M059J (cell line): ENCODE measurements around the gene FAF2. TPM values are rescaled to one million over a fixed set of nuclear protein-coding genes. Genes with fewer than 3 reads are reported as not detected.
"Not testable (repeated sequence)": the region's sequence is repeated elsewhere in the genome, so short reads cannot be mapped to it uniquely, and the experiment has no call there.

Experiments
- DNase-seq: peaks from one replicate; pipeline ENCODE4 v3.0.0-alpha.2; 2012; ENCODE audit warnings: low read depth
- total RNA-seq: library from RNA; depleted of rRNA; stranded (reverse); fragments of >200 nt; shearing (Covaris generic); gene quantifications from 2 replicates; pipeline ENCODE4 v1.2.3, GENCODE V29; 2014

FAF2 gene
- total RNA-seq, 1 experiment from 2014 or later, result 55.5 TPM

GRCh38 chr5:176418251-176418650 is 29.9 kb upstream of the FAF2 start:
- peak; percentile 47 for DNase-seq

GRCh38 chr5:176420086-176420485 is 28.1 kb upstream of the FAF2 start:
- no peak for DNase-seq

DNA sequence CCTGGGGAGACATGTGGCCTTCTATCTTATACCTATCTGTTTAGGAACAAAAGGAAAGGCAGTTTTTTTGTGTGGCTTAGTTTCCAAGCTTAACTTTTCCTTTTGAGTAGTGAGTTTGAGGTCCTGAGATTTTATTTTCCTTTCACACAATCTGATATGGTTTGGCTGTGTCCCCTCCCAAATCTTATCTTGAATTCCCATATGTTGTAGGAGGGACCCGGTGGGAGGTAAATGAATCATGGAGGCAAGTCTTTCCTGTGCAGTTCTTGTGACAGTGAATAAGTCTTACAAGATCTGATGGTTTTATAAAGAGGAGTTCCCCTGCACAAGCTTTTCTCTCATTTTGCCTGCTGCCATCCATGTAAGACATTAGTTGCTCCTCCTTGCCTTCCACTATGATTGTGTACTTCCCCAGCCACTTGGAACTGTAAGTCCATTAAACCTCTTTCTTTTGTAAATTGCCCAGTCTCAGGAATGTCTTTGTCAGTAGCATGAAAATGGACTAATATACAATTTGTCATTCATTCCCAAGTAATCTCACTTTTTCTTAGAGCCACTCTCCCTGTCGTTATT is 27.1 kb upstream of the FAF2 start:
- DNase-seq, result no peak

- no peak for DNase-seq
Measured at GRCh38 chr5:176424181-176424580, 24.0 kb upstream of the FAF2 start.

DNA sequence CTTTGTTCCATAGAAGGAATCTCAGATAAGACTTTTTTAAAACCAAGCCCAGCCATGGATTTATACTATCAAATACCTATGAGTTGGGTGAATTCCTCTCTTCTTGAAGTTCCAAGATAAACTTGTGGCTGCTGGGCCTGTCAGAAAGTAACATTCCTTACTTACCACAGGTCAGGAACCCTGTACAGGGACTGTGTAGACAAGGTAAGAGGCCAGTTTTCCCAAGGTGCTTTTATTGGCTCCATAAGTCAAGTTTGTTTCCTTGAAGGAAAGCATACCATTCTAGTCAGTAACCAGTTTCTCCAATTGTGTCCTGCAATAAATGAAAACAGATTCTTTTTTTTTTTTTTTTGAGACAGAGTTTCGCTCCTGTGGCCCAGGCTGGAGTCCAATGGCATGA is 23.0 kb upstream of the FAF2 start:
- peak; percentile 76 for DNase-seq

- no peak for DNase-seq
Measured at GRCh38 chr5:176425791-176426190, 22.4 kb upstream of the FAF2 start.

DNA sequence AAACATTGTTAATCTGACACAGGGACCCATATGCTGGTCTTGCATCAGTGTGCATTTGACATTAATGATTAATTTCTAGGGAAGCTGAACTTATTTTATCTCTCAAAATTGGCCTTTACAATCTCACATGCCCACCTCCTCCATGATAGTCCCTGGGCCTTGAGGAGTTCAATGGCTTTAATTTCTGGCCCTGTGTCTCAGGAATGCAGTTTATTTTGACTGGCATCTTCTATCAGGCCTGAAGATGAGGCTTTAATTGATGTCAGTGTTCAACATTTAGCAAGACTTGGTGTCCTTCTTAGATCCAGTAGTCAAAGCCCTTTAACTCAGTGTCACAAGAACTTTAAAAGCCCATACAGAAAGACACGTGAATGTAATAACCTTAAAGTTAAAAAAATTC is 21.3 kb upstream of the FAF2 start:
- DNase-seq, result no peak

GRCh38 chr5:176427971-176428370 is 20.2 kb upstream of the FAF2 start:
- peak; percentile 53 for DNase-seq

GRCh38 chr5:176429972-176430371 is 18.2 kb upstream of the FAF2 start:
- DNase-seq, result no peak

DNA sequence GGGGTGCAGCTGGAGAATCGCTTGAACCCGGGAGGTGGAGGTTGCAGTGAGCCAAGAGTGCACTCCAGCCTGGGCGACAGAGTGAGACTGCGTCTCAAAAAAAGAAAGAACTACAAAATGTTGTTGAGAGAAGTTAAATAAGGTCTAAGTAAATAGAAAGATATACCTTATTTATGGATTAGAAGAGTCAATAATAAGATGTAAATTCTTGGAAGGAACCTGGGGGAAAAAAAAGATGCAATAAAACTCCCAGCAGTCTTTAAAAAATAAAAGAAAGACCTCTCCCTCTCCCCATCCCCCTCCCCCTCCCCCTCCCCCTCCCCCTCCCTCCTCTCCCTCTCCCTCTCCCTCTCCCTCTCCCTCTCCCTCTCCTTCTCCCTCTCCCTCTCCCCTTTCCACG is 15.5 kb upstream of the FAF2 start:
- DNase-seq, result no peak

DNA sequence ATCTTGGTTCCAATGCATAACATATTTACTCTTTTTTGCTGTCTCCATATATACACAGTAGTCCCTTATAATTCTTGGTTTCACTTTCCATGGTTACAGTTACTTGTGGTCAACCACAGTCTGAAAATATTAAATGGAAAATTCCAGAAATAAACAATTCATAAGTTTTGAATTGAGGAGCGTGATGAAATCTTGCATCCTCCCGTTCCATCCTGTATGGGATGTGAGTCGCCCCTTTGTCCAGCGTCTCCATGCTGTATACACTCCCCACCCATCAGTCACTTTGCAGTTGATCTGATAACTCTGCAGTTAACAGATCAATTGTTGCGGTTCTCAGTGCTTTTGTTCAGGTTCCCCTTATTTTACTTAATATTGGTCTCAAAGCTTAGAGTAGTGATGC is 11.5 kb upstream of the FAF2 start:
- DNase-seq, result peak; percentile 39

GRCh38 chr5:176438959-176439757 is 9.0 kb upstream of the FAF2 start:
- peak; percentile 95 for DNase-seq

DNA sequence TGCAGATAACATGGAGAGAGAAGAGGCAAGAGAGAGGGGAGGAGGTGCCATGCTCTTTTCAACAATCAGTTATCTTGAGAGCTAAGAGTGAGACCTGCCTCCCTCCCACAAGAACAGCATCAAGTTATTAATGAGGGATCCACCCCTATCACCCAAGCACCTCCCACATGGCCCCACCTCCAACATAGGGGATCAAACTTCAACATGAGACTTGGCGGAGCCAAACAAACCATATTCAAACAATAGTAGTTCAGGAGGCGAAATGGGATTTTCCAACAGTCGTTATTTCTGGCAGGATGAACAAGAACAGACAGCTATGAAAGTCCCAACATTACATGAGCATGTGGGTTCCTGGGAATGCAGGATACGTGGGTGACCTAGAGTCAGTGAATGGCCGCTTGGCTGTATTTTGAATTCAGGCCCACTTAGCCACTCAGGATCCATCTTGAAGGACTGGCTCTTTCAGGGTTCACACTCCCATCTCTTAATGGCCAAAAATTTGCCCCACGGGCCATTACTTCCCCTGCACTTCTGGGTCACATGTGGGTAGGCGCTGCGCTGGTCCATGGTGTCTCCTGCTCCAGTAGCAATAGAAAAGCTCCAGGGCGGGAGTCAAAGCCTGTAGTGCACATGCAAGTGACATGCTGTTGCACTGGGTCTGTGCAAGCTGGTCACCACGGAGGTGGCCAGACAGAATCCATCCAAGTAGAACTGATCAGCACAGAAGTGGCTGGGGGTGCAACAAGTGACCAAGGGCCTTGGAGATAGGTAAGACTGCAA is 7.1 kb upstream of the FAF2 start:
- no peak for DNase-seq

DNA sequence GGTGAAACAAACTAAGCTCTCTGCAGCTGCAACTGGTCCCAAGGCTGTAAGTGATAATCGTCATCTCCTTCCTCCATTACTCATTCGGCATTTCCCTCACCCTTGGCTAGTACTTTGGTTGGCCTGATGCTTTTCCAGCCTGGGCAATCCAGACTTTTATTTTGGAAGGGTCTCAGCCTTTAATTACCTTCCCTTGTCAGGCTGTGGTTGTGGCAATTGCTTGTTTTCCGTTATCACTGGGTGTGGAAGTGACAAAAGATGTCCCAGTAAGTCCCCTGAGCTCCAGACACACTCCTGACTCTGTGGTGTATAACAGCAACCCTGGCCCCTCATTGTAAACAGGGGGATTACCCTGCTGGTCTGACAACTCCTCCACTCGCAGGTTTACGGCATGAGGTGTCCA is 6.3 kb upstream of the FAF2 start:
- peak; percentile 70 for DNase-seq

- DNase-seq, result not testable (repeated sequence)
Measured at GRCh38 chr5:176442911-176443310, 5.3 kb upstream of the FAF2 start.

- DNase-seq, result no peak
Measured at GRCh38 chr5:176444742-176445141, 3.4 kb upstream of the FAF2 start.

DNA sequence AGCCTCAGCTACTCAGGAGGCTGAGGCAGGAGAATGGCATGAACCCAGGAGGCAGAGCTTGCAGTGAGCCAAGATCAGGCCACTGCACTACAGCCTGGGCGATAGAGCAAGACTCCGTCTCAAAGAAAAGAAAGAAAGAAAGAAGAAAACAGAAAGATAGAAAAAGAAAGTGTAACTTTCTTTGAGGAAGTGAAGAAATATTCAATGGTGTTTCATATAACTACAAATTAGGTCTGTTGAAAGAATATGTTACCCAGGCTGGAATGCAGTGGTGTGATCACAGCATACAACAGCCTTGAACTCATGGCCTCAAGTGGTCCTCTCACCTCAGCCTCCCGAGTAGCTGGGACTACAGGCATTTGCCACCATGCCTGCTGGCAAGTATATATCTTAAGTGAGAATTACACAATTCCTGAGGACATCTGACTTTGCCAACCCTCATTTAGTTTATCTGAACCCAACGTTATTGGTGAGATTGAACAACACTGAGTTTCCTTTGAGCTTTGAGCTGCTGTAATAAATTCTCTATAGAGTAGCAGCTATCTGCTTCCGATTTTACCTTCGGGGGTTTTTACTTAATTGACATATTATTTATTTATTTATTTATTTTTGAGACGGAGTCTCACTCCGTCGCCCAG is 2.0 kb upstream of the FAF2 start:
- no peak for DNase-seq

GRCh38 chr5:176446884-176447590 is 1.1 kb upstream of the FAF2 start:
- DNase-seq, result peak; percentile 3

- DNase-seq, result no peak
Measured at GRCh38 chr5:176447591-176447977, 601 bp upstream of the FAF2 start.

DNA sequence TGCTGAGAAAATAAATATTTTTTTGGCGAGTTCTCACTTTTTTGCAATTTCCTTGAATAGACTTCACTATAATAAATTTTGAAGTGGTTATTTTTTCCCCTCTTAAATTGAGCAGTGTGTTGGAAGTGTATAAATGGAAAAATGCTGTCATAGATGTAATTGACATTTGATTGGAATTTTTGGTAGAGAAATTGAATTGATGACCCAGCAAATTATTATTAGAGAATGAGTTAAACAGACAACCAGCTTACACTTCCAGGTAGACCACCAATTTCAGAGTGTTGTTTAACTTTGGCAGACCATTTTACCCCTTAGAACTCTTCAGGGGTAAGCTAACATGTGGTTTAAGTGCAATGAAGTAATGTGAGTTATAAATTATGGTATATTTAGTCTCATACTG is 1.9 kb downstream of the FAF2 start:
- DNase-seq, result no peak

DNA sequence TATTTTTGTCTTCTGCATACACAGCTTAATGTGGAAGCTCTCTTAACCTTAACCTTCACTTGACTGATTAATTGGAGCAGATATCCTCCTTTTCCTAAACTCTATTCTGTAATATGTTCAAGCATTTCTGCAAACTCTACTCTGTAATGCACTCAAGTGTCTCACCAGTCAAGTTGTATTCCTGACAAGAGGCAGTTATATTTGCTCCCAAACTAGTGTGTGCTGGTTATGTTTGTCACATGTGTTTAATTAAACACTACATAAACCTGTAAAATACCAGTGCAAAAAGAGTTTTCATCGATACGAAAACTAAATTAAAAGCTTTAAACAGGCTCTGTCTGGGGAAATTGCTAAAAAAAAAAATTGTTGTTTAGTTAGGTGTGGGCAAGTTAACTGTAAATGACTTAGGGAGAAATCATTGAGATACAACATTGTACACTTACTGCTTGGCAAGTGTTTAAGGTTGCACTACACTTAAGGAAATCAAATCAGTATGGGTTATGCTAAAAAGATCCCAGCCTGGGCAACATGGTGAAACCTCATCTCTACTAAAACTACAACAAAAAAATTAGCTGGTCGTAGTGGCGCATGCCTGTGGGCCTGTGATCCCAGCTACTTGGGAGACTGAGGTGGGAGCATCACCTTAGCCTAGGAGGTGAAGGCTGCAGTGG is 6.7 kb downstream of the FAF2 start:
- DNase-seq, result no peak
